ENCODE results near the gene POLR3H. TPM values are rescaled to one million over a fixed set of nuclear protein-coding genes. Genes with fewer than 3 reads are reported as not detected.

Gene POLR3H
- polyA plus RNA-seq, 1 experiment = 36.3 TPM

- H3K4me3 ChIP-seq (ENCODE audit: low read depth, low read length) = no peak overlapping the region
- no peak overlapping the region for H3K27ac ChIP-seq (ENCODE audit: low read depth, low read length)
- POLR2A ChIA-PET = no interaction called here
- TF ChIP-seq, protein P1, sequence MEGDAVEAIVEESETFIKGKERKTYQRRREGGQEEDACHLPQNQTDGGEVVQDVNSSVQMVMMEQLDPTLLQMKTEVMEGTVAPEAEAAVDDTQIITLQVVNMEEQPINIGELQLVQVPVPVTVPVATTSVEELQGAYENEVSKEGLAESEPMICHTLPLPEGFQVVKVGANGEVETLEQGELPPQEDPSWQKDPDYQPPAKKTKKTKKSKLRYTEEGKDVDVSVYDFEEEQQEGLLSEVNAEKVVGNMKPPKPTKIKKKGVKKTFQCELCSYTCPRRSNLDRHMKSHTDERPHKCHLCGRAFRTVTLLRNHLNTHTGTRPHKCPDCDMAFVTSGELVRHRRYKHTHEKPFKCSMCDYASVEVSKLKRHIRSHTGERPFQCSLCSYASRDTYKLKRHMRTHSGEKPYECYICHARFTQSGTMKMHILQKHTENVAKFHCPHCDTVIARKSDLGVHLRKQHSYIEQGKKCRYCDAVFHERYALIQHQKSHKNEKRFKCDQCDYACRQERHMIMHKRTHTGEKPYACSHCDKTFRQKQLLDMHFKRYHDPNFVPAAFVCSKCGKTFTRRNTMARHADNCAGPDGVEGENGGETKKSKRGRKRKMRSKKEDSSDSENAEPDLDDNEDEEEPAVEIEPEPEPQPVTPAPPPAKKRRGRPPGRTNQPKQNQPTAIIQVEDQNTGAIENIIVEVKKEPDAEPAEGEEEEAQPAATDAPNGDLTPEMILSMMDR (IDR thresholded peaks at IDR 0.05; ENCODE audit: low read depth, low read length) = no peak
- CTCF ChIA-PET = interaction anchor here (0.6 to 2.4 kb wide), 2 partner anchors 13 to 104 kb away, joined by 5 to 22 read pairs; no protein-coding TSS in a partner anchor
- DNase-seq (ENCODE audit: low read depth, low spot score) = no peak
- H3K27me3 ChIP-seq (ENCODE audit: control insufficient read depth, insufficient read depth, low read length) = no peaks in the 10 kb centered on the region
- no peaks in the 10 kb centered on the region for H3K9me3 ChIP-seq (ENCODE audit: control insufficient read depth, insufficient read depth, low read length)
These were observed 39.5 kb downstream of the POLR3H start for GRCh38 chr22:41504816-41505215.

GRCh38 chr22:41504397-41504796 lies 39.9 kb downstream of the POLR3H start:
- DNase-seq (ENCODE audit: low read depth, low spot score) = no peak
- Histone ChIP-seq H3K27ac (ENCODE audit: low read depth, low read length) (no peak overlapping the region), H3K9me3 (ENCODE audit: control insufficient read depth, insufficient read depth, low read length) (no peaks in the 10 kb centered on the region), H3K4me3 (ENCODE audit: low read depth, low read length) (no peak overlapping the region), H3K27me3 (ENCODE audit: control insufficient read depth, insufficient read depth, low read length) (no peaks in the 10 kb centered on the region)
- CTCF ChIA-PET = interaction anchor here (2.4 kb wide), 1 partner anchor 14 kb away, joined by 22 read pairs; no protein-coding TSS in a partner anchor
- TF ChIP-seq, protein P1 (IDR thresholded peaks at IDR 0.05; ENCODE audit: low read depth, low read length) = no peak
- POLR2A ChIA-PET = no interaction called here

- no peaks in the 10 kb centered on the region for H3K9me3 ChIP-seq (ENCODE audit: control insufficient read depth, insufficient read depth, low read length)
- ChIA-PET CTCF (interaction anchor here (0.9 to 1.5 kb wide), 4 partner anchors 20 to 98 kb away, joined by 3 read pairs; no protein-coding TSS in a partner anchor), POLR2A (no interaction called here)
- TF ChIP-seq, protein P1 (IDR thresholded peaks at IDR 0.05; ENCODE audit: low read depth, low read length) = no peak
- no peak overlapping the region for H3K4me3 ChIP-seq (ENCODE audit: low read depth, low read length)
- H3K27me3 ChIP-seq (ENCODE audit: control insufficient read depth, insufficient read depth, low read length) = no peaks in the 10 kb centered on the region
- DNase-seq (ENCODE audit: low read depth, low spot score) = no peak
- H3K27ac ChIP-seq (ENCODE audit: low read depth, low read length) = no peak overlapping the region
These were observed 43.1 kb downstream of the POLR3H start for GRCh38 chr22:41501209-41501608.

GRCh38 chr22:41500303-41500702 lies 44.0 kb downstream of the POLR3H start:
- POLR2A ChIA-PET = no interaction called here
- Histone ChIP-seq H3K27me3 (ENCODE audit: control insufficient read depth, insufficient read depth, low read length) (no peaks in the 10 kb centered on the region), H3K4me3 (ENCODE audit: low read depth, low read length) (no peak overlapping the region), H3K9me3 (ENCODE audit: control insufficient read depth, insufficient read depth, low read length) (no peaks in the 10 kb centered on the region), H3K27ac (ENCODE audit: low read depth, low read length) (no peak overlapping the region)
- CTCF ChIA-PET = interaction anchor here (0.9 to 1.5 kb wide), 4 partner anchors 19 to 97 kb away, joined by 3 read pairs; no protein-coding TSS in a partner anchor
- no peak for DNase-seq (ENCODE audit: low read depth, low spot score)
- TF ChIP-seq, protein P1 (IDR thresholded peaks at IDR 0.05; ENCODE audit: low read depth, low read length) = no peak

- ChIA-PET CTCF (interaction anchor here (0.6 to 1.2 kb wide), 4 partner anchors 18 to 118 kb away, joined by 3 to 6 read pairs (median 4); no protein-coding TSS in a partner anchor), POLR2A (no interaction called here)
- Histone ChIP-seq H3K27me3 (ENCODE audit: control insufficient read depth, insufficient read depth, low read length) (no peaks in the 10 kb centered on the region), H3K27ac (ENCODE audit: low read depth, low read length) (no peak overlapping the region), H3K9me3 (ENCODE audit: control insufficient read depth, insufficient read depth, low read length) (no peaks in the 10 kb centered on the region), H3K4me3 (ENCODE audit: low read depth, low read length) (no peak overlapping the region)
- DNase-seq (ENCODE audit: low read depth, low spot score) = no peak
- TF ChIP-seq, protein P1 (IDR thresholded peaks at IDR 0.05; ENCODE audit: low read depth, low read length) = no peak
These were observed 44.5 kb downstream of the POLR3H start for GRCh38 chr22:41499624-41500280.

Measured in AG04450 (cell line).